ENCODE results near the gene NDN.

GRCh38 chr15:23648920-23649515 is 38.1 kb downstream of the NDN start:
- no peak for TF ChIP-seq CTCF (IDR thresholded peaks at IDR 0.05)
- TF ChIP-seq POLR2A (IDR thresholded peaks at IDR 0.05), result no peak

Measured in lower leg skin (tissue), 3 donors.